Vagina (tissue), 2 donors: Measurements from ENCODE around the gene BCL11A.

Experiments used
- CTCF ChIP-seq, 3 experiments: fragments of 450-650 bp in 2 of 3; fragments of 200-600 bp in 1 of 3; sonication (generic) in 1 of 3; IDR thresholded peaks; one replicate each; pipeline ENCODE4 v1.5.1; 2017 to 2019; ENCODE audit warnings: antibody characterized with exemption in 3 of 3, mild to moderate bottlenecking in 2 of 3, moderate library complexity in 2 of 3
- POLR2A ChIP-seq, 2 donors: fragments of 450-650 bp; IDR thresholded peaks; one replicate each; pipeline ENCODE4 v1.6.1; 2017; ENCODE audit warnings: antibody characterized with exemption in 2 of 2, mild to moderate bottlenecking in 2 of 2, moderate library complexity in 2 of 2

- no peak for TF ChIP-seq CTCF (IDR thresholded peaks at IDR 0.05)
- no peak for TF ChIP-seq POLR2A (IDR thresholded peaks at IDR 0.05)
Observed at GRCh38 chr2:60437080-60437696, 116.3 kb downstream of the BCL11A start.
